Activated T-cell treated with anti-CD3 and anti-CD28 coated beads, Interleukin-2, amount 50 U/mL, for 72 hours (primary cell): ENCODE results near the gene TLE6. TPM values are rescaled to one million over a fixed set of nuclear protein-coding genes. Genes with fewer than 3 reads are reported as not detected.

ENCODE experiments used
- ATAC-seq, 2 donors: fragments of 150-1000 bp; cut with Tn5 transposase; replicated peaks in 1 of 2; 2 replicates each; pipeline ENCODE4 v1.10.0; 2021; ENCODE audit warnings: moderate library complexity in 2 of 2, mild to moderate bottlenecking in 1 of 2
- DNase-seq, 2 donors: peaks; one replicate each; pipeline ENCODE4 v3.0.0; 2021 to 2022; ENCODE audit warnings: mixed read lengths in 1 of 2
- H3K27ac Mint-ChIP-seq: one replicate; pipeline ENCODE4 v1.8.0; 2022; ENCODE audit warnings: mild to moderate bottlenecking, moderate library complexity, mixed read lengths
- H3K27me3 Mint-ChIP-seq: one replicate; pipeline ENCODE4 v1.8.0; 2022; ENCODE audit warnings: low read depth, mixed read lengths
- H3K36me3 Mint-ChIP-seq, 2 donors: one replicate each; pipeline ENCODE4 v1.8.0; 2022; ENCODE audit warnings: mixed read lengths in 2 of 2, mild to moderate bottlenecking in 1 of 2; ENCODE audit not compliant: insufficient read depth in 2 of 2
- H3K4me1 Mint-ChIP-seq: one replicate; pipeline ENCODE4 v1.8.0; 2022; ENCODE audit warnings: low read depth, mixed read lengths
- H3K4me3 Mint-ChIP-seq, 2 donors: one replicate each; pipeline ENCODE4 v1.8.0; 2022; ENCODE audit warnings: mild to moderate bottlenecking in 2 of 2, mixed read lengths in 2 of 2, moderate library complexity in 2 of 2
- H3K9me3 Mint-ChIP-seq, 2 donors: one replicate each; pipeline ENCODE4 v1.8.0; 2022; ENCODE audit warnings: mixed read lengths in 2 of 2
- total RNA-seq, 2 donors: library from RNA; stranded (reverse); gene quantifications; one replicate each; pipeline ENCODE4 v1.2.3, GENCODE V29; 2022

Gene TLE6
- total RNA-seq, 2 donors from 2014 or later, result 4.5 to 6.0 TPM

DNA sequence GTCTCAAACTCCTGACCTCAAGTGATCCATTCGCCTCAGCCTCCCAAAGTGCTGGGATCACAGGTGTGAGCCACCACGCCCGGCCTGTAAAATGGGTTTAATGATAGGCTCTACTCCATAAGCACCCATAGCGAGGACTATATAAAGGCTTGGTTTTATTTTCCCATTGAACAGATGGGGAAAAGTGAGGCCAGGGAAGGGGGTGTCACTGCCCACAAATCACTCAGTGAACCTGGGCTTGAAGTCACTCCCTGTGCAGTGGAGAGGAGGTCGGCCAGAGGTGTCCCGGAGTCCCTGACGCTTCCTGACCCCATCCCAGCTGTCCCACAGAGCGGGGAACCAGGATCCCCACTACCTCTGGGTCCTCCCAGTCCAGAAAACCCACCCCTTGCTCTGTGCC lies 36.8 kb downstream of the TLE6 start:
- H3K4me3 Mint-ChIP-seq, result no peak overlapping the region
- H3K9me3 Mint-ChIP-seq, result no peaks in the 10 kb centered on the region
- H3K36me3 Mint-ChIP-seq, result no peaks in the 10 kb centered on the region
- no peak for DNase-seq
- H3K4me1 Mint-ChIP-seq, result no peaks in the 10 kb centered on the region
- no peak overlapping the region for H3K27ac Mint-ChIP-seq
- no peaks in the 10 kb centered on the region for H3K27me3 Mint-ChIP-seq
- no peak for ATAC-seq

DNA sequence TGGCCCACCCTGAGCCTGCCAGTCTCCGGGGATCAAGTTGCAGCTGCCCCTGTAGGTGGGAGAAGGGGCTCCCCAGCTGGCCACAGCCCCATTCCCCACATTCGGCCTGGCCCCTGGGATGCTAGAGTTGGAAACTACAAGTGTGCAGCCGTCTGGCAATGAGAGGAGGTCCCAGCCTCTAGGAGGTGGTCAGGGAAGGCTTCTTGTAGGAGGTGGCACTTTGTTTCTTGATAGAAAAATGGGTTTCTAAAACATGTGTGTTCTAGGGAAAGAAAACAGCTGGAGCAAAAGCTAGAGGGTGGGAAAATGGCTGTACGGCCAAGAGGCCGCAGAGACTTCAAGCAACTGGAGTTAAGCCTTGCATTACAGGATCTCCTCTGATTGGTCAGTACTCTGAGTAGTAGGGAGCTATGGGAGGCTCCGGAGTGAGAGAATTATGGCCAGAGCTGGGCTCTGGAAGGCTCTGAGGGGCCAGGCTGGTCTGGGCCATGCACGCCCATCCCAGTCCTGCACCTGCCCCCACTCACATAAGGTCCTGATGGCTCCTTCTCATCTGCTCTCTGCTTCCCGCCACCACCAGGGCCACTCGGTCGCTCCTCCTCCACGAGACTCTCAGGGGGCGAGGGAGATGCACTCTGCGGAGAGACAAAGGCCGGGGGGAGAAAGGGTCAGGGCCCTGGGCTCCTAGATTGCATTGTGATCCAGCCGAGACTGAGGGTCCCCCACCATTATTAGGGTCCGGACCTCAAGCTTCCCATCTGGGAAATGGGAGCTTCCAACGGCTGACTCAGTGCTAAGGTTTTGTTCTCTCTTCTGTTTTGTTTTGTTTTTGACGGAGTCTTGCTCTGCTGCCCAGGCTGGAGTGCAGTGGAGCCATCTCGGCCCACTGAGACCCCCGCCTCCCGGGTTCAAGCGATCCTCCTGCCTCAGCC lies 38.0 kb downstream of the TLE6 start:
- no peaks in the 10 kb centered on the region for H3K36me3 Mint-ChIP-seq
- no peaks in the 10 kb centered on the region for H3K9me3 Mint-ChIP-seq
- H3K4me1 Mint-ChIP-seq, result no peaks in the 10 kb centered on the region
- H3K27me3 Mint-ChIP-seq, result no peaks in the 10 kb centered on the region
- DNase-seq (no peak), ATAC-seq (no peak)
- H3K27ac Mint-ChIP-seq, result no peak overlapping the region
- no peak overlapping the region for H3K4me3 Mint-ChIP-seq

DNA sequence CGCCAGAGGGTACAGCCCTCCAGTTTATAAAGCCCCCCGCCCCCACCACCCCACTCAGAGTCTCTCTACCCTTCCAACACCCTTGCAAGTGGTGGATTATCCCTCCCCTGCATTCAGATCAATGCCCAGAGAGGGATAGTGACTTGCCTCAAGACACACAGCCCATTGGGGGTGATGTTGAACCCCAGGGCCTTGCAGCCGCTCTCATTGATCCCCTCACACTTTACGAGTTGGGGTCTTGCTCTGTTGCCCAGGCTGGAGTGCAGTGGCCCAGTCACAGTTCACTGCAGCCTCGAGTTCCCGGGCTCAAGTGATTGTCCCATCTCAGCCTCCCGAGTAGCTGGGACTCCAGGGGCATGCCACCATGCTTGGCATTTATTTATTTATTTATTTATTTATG lies 40.6 kb downstream of the TLE6 start:
- no peaks in the 10 kb centered on the region for H3K9me3 Mint-ChIP-seq
- no peak for DNase-seq
- no peak for ATAC-seq
- H3K36me3 Mint-ChIP-seq, result no peaks in the 10 kb centered on the region
- H3K27ac Mint-ChIP-seq, result no peak overlapping the region
- H3K4me3 Mint-ChIP-seq, result no peak overlapping the region
- H3K4me1 Mint-ChIP-seq, result peaks cover 5% of the 10 kb centered on the region
- H3K27me3 Mint-ChIP-seq, result no peaks in the 10 kb centered on the region

DNA sequence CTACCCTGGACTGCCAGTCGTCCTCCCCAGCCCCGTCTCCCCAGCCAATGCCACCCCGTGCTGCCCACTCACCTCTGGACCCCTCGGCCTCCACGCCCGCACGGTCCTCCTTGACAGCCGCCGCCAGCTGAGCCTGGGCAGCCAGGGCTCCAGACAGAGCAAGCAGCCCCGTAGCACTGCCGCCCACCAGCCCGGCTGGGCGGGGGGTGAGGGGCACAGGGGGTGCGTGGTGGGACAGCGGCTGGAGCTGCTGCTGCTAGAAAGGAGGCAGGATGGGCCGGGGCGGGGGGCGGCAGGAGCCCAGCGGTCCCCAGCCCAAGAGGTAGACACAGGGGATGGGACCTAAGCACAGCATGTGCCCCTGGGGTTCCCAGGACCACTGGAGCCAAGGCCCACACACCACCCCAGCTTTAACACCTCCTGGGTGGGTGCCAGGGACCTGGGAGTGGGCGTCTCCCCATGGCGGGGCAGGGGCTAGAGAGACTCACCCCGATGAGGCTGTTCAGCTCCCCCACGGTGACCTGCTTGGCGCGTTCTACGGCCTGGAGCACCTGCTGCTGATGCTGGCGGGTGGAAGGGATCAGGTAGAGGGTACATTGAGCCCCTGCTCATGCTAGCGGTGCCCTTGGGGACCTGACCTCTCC lies 42.0 kb downstream of the TLE6 start:
- H3K4me3 Mint-ChIP-seq, result no peak overlapping the region
- DNase-seq, result no peak
- no peaks in the 10 kb centered on the region for H3K9me3 Mint-ChIP-seq
- no peaks in the 10 kb centered on the region for H3K27me3 Mint-ChIP-seq
- H3K27ac Mint-ChIP-seq, result no peak overlapping the region
- no peak for ATAC-seq
- H3K4me1 Mint-ChIP-seq, result peaks cover 16% of the 10 kb centered on the region
- H3K36me3 Mint-ChIP-seq, result no peaks in the 10 kb centered on the region

DNA sequence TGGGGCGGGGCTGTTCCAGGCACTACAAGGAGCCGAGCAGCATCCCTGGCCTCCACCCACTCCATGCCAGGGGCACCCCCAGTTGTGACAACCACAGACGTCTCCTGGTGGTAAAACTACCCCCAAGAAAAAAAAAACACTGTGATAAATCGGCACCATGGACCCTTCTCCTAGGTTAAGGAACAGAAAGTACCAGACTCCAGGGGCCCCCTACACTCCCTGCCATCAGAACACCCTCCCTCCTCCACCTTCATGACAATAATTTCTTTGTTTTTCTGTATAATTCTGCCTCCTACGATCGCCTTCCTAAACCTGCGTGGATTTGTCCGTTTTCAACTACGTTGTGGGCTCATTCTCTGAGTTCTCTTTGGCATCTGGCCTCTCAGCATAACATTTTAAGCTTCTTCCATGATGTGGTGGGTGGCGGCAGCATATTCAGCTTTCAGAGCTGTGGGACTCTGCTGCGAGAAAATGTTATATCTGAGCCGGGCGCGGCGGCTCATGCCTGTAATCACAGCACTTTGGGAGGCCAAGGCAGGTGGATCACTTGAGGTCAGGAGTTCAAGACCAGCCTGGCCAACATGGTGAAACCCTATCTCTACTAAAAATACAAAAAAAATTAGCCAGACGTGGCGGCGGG lies 43.1 kb downstream of the TLE6 start:
- no peak overlapping the region for H3K27ac Mint-ChIP-seq
- H3K27me3 Mint-ChIP-seq, result no peaks in the 10 kb centered on the region
- no peak for DNase-seq
- no peaks in the 10 kb centered on the region for H3K36me3 Mint-ChIP-seq
- peaks cover 27% of the 10 kb centered on the region for H3K4me1 Mint-ChIP-seq
- no peak overlapping the region for H3K4me3 Mint-ChIP-seq
- ATAC-seq, result no peak
- no peaks in the 10 kb centered on the region for H3K9me3 Mint-ChIP-seq

DNA sequence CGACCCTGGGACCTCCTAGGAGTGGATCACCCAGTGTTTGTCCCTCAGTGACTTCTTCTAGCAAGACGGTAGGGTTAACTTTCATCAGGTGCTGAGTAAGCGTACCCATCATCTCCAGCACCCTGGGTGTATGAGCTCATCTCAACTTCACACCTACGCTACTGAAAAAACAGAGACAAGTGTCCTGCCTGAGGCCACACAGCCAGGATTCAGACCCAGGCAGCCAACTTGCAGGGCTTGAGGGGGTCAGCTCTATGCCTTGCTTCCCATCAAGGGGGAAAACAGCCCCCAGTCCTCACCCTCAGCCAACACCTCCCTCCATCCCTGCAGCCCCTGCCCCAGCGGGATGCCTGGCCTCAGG lies 47.1 kb downstream of the TLE6 start:
- ATAC-seq (peak; percentile 83), DNase-seq (peak; percentile 28 to 44)
- peak overlapping the region; percentile 36 to 68 for H3K4me3 Mint-ChIP-seq
- H3K27me3 Mint-ChIP-seq, result peaks cover 10% of the 10 kb centered on the region
- no peak overlapping the region for H3K27ac Mint-ChIP-seq
- H3K9me3 Mint-ChIP-seq, result no peaks in the 10 kb centered on the region
- H3K36me3 Mint-ChIP-seq, result no peaks in the 10 kb centered on the region
- H3K4me1 Mint-ChIP-seq, result peaks cover 38% of the 10 kb centered on the region

DNA sequence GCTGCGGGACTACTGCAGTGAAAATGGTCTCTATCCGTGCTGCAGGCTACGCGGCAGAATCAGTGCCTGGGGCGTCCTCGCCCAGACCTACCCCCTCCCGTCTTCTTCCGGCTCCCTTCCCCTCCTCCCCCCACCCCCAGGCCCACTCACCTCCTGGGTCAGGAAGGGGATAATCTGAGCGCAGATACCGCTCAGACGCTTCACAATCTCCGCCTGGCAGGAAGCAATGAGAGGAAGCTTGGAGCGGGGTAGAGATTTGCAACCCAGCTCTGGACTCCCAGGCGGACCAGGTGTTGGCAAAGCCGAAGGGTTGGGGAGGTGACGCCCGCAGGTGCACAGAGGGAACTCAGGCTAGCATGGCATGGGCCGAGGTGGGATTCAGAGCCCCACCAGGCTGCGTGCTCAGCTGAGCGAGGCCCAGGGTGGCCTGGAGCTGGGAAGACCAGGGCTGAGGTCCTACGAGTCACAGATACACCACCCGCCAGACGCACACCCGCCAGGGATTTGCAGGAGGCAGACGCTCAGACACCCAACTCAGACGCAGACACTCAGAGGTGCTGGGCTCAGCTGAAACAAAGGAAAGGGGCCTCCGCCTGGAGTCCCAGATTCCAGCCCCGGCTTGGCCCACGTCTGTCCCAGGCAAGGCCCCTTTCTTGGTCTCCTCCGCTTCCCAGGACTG lies 47.6 kb downstream of the TLE6 start:
- no peak overlapping the region for H3K27ac Mint-ChIP-seq
- H3K9me3 Mint-ChIP-seq, result no peaks in the 10 kb centered on the region
- no peak for DNase-seq
- H3K4me3 Mint-ChIP-seq, result peak overlapping the region; percentile 36 to 68
- peak; percentile 16 to 33 for ATAC-seq
- H3K36me3 Mint-ChIP-seq, result no peaks in the 10 kb centered on the region
- peaks cover 43% of the 10 kb centered on the region for H3K4me1 Mint-ChIP-seq
- peaks cover 14% of the 10 kb centered on the region for H3K27me3 Mint-ChIP-seq

DNA sequence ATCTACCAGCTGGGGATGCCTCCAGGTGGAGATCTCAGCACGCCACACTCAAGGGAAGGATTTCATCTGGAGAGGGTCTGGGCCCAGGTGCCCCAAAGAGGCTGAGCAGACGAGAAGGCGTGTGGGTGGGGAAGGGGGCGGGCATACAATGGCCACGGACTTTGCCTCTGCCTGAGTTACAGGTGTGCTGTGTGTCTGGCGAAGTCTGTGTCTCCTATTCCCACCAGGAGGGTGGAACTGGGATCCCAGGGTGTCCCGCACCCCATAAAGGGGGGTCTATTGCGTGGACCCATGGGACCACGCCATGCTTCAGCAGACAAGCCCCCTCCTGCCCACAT lies 48.2 kb downstream of the TLE6 start:
- Mint-ChIP-seq H3K4me1 (peaks cover 46% of the 10 kb centered on the region), H3K27ac (no peak overlapping the region), H3K27me3 (peaks cover 19% of the 10 kb centered on the region), H3K36me3 (no peaks in the 10 kb centered on the region), H3K4me3 (no peak overlapping the region), H3K9me3 (no peaks in the 10 kb centered on the region)
- ATAC-seq (no peak), DNase-seq (no peak)

DNA sequence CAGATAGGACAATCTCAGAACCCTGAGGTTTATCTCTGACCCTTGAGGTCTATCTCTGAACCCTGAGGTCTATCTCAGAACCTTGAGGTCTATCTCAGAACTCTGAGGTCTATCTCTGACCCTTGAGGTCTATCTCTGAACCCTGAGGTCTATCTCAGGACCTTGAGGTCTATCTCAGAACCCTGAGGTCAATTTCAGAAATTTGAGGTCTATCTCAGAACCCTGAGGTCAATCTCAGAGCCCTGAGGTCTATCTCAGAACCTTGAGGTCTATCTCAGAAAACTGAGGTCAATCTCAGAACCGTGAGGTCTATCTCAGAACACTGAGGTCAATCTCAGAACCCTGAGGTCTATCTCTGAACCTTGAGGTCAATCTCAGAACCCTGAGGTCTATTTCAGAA lies 49.4 kb downstream of the TLE6 start:
- H3K4me1 Mint-ChIP-seq, result peaks cover 46% of the 10 kb centered on the region
- H3K27me3 Mint-ChIP-seq, result peaks cover 30% of the 10 kb centered on the region
- no peaks in the 10 kb centered on the region for H3K9me3 Mint-ChIP-seq
- DNase-seq (no peak), ATAC-seq (no peak)
- no peak overlapping the region for H3K27ac Mint-ChIP-seq
- H3K36me3 Mint-ChIP-seq, result no peaks in the 10 kb centered on the region
- no peak overlapping the region for H3K4me3 Mint-ChIP-seq

DNA sequence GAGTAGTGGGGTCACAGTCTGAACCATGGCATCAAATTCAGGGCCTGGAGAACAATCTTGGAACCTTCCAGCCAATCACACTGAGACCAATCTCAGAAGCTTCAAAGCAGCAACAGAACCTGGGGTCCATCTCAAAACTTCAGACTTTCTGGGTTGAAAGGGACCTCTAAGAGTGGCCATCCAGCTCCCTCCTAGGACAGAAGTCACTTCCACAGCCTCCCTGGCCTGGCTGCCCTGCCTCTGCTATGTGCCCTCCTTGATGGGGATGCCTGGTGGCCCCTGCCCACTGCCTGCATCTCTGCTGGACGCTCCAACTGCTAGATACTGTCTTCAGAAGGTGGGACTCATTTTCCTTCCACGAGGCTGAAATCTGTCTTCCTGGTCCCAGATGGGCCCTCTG lies 49.9 kb downstream of the TLE6 start:
- H3K27ac Mint-ChIP-seq, result no peak overlapping the region
- H3K36me3 Mint-ChIP-seq, result no peaks in the 10 kb centered on the region
- H3K4me1 Mint-ChIP-seq, result peaks cover 46% of the 10 kb centered on the region
- H3K9me3 Mint-ChIP-seq, result no peaks in the 10 kb centered on the region
- ATAC-seq, result no peak
- peaks cover 32% of the 10 kb centered on the region for H3K27me3 Mint-ChIP-seq
- H3K4me3 Mint-ChIP-seq, result peak overlapping the region in 1 of 2 donors; percentile 51
- no peak for DNase-seq

DNA sequence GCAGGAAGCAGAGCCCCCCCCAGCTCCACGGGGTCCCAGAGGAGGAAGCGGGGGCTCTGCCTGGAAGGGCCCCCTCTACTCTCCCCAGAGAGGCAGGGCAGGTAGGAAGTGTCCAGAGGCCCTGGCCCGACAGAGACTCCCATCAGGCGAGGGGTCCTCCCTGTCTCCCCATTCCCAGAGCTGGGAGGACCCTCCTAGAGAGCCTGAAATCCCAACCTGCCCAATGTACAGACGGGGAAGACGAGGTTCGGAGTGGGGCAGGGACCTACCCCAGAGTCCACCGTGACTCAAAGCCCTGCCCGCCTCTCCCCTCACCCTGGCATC lies 50.6 kb downstream of the TLE6 start:
- Mint-ChIP-seq H3K4me1 (peaks cover 40% of the 10 kb centered on the region), H3K9me3 (no peaks in the 10 kb centered on the region), H3K36me3 (no peaks in the 10 kb centered on the region), H3K4me3 (peak overlapping the region; percentile 59 to 77), H3K27ac (no peak overlapping the region), H3K27me3 (peaks cover 32% of the 10 kb centered on the region)
- ATAC-seq, result no peak
- DNase-seq, result no peak

DNA sequence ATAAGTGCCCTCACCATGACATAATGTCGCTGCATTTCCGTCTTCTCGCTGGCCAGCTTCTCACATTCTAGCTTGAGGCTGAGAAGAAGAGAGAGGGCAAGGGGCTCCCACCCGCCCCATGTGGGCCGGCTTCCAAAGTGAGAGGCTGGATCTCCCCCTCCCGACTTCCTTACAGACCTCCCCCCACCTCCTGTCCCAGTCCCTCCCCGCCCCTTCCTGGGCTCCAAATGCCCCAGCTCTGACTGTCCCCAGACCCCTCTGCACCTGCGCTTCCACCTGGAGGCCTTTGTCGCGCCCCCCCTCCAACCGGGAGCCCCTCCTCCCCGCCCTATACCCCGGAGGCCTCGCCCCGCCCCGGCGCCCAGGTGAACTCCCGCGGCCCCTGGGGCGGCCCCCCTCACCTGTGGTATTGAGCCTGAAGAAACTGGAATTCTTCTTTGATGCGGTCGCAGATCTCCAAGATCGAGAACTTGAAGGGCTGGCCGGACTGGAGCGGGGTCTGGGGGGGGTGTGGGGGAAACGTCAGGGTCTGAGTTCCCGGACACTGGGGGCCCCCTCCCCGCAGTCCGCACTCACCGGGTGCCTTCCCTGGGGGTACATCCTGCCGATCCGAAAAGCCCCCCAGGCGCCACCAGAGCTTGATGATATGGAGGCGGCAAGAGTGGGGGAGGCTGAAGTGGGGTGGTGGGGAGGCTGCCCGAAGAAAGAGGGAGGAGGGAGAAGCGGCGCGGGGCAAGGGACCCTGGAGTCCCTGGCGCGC lies 51.1 kb downstream of the TLE6 start:
- Mint-ChIP-seq H3K4me3 (peak overlapping the region; percentile 64 to 77), H3K27me3 (peaks cover 32% of the 10 kb centered on the region), H3K27ac (no peak overlapping the region), H3K4me1 (peaks cover 35% of the 10 kb centered on the region), H3K36me3 (no peaks in the 10 kb centered on the region), H3K9me3 (no peaks in the 10 kb centered on the region)
- peak; percentile 12 to 13 for ATAC-seq
- no peak for DNase-seq
